Lung (tissue), 12 donors: ENCODE data around the gene SH3BP4. TPM values are rescaled to one million over a fixed set of nuclear protein-coding genes. Genes with fewer than 3 reads are reported as not detected.
A peak's percentile ranks its signal among the peaks of the same experiment; 100 is the strongest.
"Not testable (repeated sequence)": the region's sequence is repeated elsewhere in the genome, so short reads cannot be mapped to it uniquely, and the experiment has no call there.

Source experiments
- ATAC-seq: fragments of 200-7000 bp; cut with Tn5 transposase; one replicate; pipeline ENCODE4 v1.9.1; 2020; ENCODE audit warnings: moderate number of reproducible peaks; ENCODE audit not compliant: insufficient read depth, low FRiP score
- DNase-seq, 3 donors: peaks; one replicate each; pipeline ENCODE4 v3.0.0-alpha.2; 2013 to 2017
- H3K27ac ChIP-seq, 2 donors: one replicate each; pipeline ENCODE4 v1.5.1; 2013; ENCODE audit warnings: mild to moderate bottlenecking in 2 of 2, moderate library complexity in 2 of 2, control low read depth in 1 of 2, inconsistent platforms in 1 of 2, low read depth in 1 of 2, low read length in 1 of 2
- H3K27me3 ChIP-seq, 3 donors: one replicate each; pipeline ENCODE4 v1.5.1; 2013; ENCODE audit warnings: low read length in 2 of 3; ENCODE audit not compliant: control insufficient read depth in 3 of 3, insufficient read depth in 3 of 3
- H3K36me3 ChIP-seq, 4 donors: one replicate each; pipeline ENCODE4 v1.5.1; 2013; ENCODE audit warnings: low read length in 4 of 4, mild to moderate bottlenecking in 1 of 4, moderate library complexity in 1 of 4; ENCODE audit not compliant: control insufficient read depth in 4 of 4, insufficient read depth in 4 of 4
- H3K4me1 ChIP-seq, 5 donors: one replicate each; pipeline ENCODE4 v1.5.1; 2013; ENCODE audit warnings: low read length in 5 of 5, mild to moderate bottlenecking in 2 of 5, moderate library complexity in 1 of 5; ENCODE audit not compliant: control insufficient read depth in 5 of 5, insufficient read depth in 5 of 5
- H3K4me3 ChIP-seq: one replicate; pipeline ENCODE4 v1.5.1; 2013; ENCODE audit warnings: mild to moderate bottlenecking, control low read depth, moderate library complexity
- H3K9ac ChIP-seq, 2 donors: one replicate each; pipeline ENCODE4 v1.5.1; 2013; ENCODE audit warnings: low read length in 2 of 2, control low read depth in 1 of 2; ENCODE audit not compliant: insufficient read depth in 1 of 2
- H3K9me3 ChIP-seq, 4 donors: one replicate each; pipeline ENCODE4 v1.5.1; 2013; ENCODE audit warnings: low read length in 3 of 4, mild to moderate bottlenecking in 1 of 4, moderate library complexity in 1 of 4; ENCODE audit not compliant: control insufficient read depth in 4 of 4, insufficient read depth in 3 of 4
- CTCF ChIP-seq: IDR thresholded peaks from 2 replicates; pipeline ENCODE4 v1.5.1; 2012; ENCODE audit warnings: mild to moderate bottlenecking; ENCODE audit errors: control extremely low read depth, extremely low read depth
- WGBS, 2 donors: extraction: QIAGEN DNeasy Blood & Tissue Kit; methylation state at CpG; one replicate each; pipeline ENCODE4 v1.1.7; 2013; 5-methylcytosine and 5-hydroxymethylcytosine counted together
- polyA plus RNA-seq, 2 donors: library from polyadenylated mRNA; stranded (reverse); fragments of 200-250 nt; gene quantifications; one replicate each; pipeline ENCODE4 v1.2.1, GENCODE V29; 2013
- total RNA-seq, 2 donors: library from RNA; depleted of rRNA in 1 of 2; stranded (reverse); fragments of >200 nt in 1 of 2; gene quantifications; one replicate each; pipeline ENCODE4 v1.2.1, GENCODE V29; 2014 to 2021
- donor health status: control.
- donor health status: control.
- donor health status: Bipolar disorder and iron deficiency.
- donor health status: healthy.
- donor health status: DM: yes; HTN: yes; CAD: no.

Gene SH3BP4
- total and polyA plus RNA-seq, 4 donors: 12.0 to 36.5 (median 18.2) TPM

GRCh38 chr2:235054475-235054874 lies 102.7 kb downstream of the SH3BP4 start:
- Histone ChIP-seq H3K27me3 (no peaks in the 10 kb centered on the region), H3K36me3 (peaks cover 0 to 28% (median 15%) of the 10 kb centered on the region in 4 donors), H3K9me3 (no peaks in the 10 kb centered on the region), H3K4me3 (no peak overlapping the region), H3K9ac (no peak overlapping the region), H3K27ac (no peak overlapping the region), H3K4me1 (peaks cover 7 to 22% (median 15%) of the 10 kb centered on the region in 5 donors)
- 72% methylated on average over 5 of the region's 5 CpGs for WGBS, 2 donors
- DNase-seq: no peak
- ATAC-seq: no peak
- no peak for TF ChIP-seq CTCF

- Histone ChIP-seq H3K4me1 (peaks cover 7 to 20% (median 15%) of the 10 kb centered on the region in 5 donors), H3K9ac (no peak overlapping the region), H3K36me3 (peaks cover 0 to 28% (median 15%) of the 10 kb centered on the region in 4 donors), H3K27ac (no peak overlapping the region), H3K4me3 (no peak overlapping the region), H3K27me3 (no peaks in the 10 kb centered on the region), H3K9me3 (no peaks in the 10 kb centered on the region)
- TF ChIP-seq CTCF: no peak
- 69 to 74% methylated on average over 7 of the region's 7 CpGs for WGBS, 2 donors
- ATAC-seq (no peak), DNase-seq (no peak)
These were observed 103.1 kb downstream of the SH3BP4 start for GRCh38 chr2:235054919-235055318.

- H3K9ac ChIP-seq: no peak overlapping the region
- H3K36me3 ChIP-seq: peaks cover 0 to 28% (median 15%) of the 10 kb centered on the region in 4 donors
- H3K9me3 ChIP-seq: no peaks in the 10 kb centered on the region
- ATAC-seq (no peak), DNase-seq (no peak)
- peak; percentile 9 for TF ChIP-seq CTCF
- no peaks in the 10 kb centered on the region for H3K27me3 ChIP-seq
- peaks cover 7 to 12% (median 10%) of the 10 kb centered on the region in 5 donors for H3K4me1 ChIP-seq
- H3K4me3 ChIP-seq: no peak overlapping the region
- 78 to 79% methylated on average over 12 of the region's 12 CpGs for WGBS, 2 donors
- H3K27ac ChIP-seq: no peak overlapping the region
These were observed 104.2 kb downstream of the SH3BP4 start for GRCh38 chr2:235055891-235056516.

GRCh38 chr2:235056768-235057167 lies 105.0 kb downstream of the SH3BP4 start:
- peaks cover 0 to 28% (median 15%) of the 10 kb centered on the region in 4 donors for H3K36me3 ChIP-seq
- no peak for TF ChIP-seq CTCF
- H3K4me3 ChIP-seq: no peak overlapping the region
- DNase-seq (no peak), ATAC-seq (no peak)
- H3K4me1 ChIP-seq: peaks cover 2 to 5% (median 3%) of the 10 kb centered on the region in 5 donors
- H3K27me3 ChIP-seq: no peaks in the 10 kb centered on the region
- H3K27ac ChIP-seq: no peak overlapping the region
- WGBS, 2 donors: 90 to 93% methylated on average over 6 of the region's 6 CpGs
- no peaks in the 10 kb centered on the region for H3K9me3 ChIP-seq
- no peak overlapping the region for H3K9ac ChIP-seq

GRCh38 chr2:235057616-235058015 lies 105.8 kb downstream of the SH3BP4 start:
- not testable (repeated sequence) for H3K4me1 ChIP-seq, H3K27ac ChIP-seq, ATAC-seq, H3K9ac ChIP-seq, DNase-seq, H3K4me3 ChIP-seq, H3K27me3 ChIP-seq, H3K9me3 ChIP-seq
- 87 to 100% methylated on average over 1 to 2 of the region's 3 CpGs for WGBS, 2 donors
- peaks cover 0 to 28% (median 14%) of the 10 kb centered on the region in 4 donors for H3K36me3 ChIP-seq
